Measurements from ENCODE around the gene TLR2. TPM values are rescaled to one million over a fixed set of nuclear protein-coding genes. Genes with fewer than 3 reads are reported as not detected.

Gene TLR2
- total RNA-seq, 1 experiment from 2014 or later: 7.1 TPM

DNA sequence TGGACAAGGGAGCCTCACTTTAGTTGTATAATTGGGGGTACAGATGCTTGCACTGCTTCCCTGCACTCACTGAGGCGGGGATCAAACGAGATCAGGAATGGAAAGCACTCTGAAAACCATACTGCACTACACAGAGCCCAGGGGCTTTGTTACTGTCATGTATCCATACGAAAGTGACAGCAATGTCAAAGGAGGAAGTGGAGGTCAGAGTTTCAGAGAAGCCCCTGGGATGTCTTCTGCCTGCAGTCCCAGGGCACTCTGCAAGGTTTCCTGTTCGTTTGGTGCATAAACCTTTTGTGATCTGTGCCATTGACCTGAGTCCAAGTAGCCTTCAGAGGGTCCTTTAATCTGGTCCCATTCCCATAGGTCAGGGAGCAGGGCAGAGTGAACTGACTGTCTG is 44.6 kb downstream of the TLR2 start:
- DNase-seq (no peak), ATAC-seq (no peak)
- BruUV-seq (replicated peaks): no TSS peak
- Histone ChIP-seq H2AFZ (ENCODE audit: low read length) (no peak overlapping the region), H3K4me2 (ENCODE audit: low read length) (no peak overlapping the region), H4K20me1 (ENCODE audit: low read length) (no peaks in the 10 kb centered on the region), H3K27ac (ENCODE audit: low read length) (no peak overlapping the region), H3K9me2 (replicated peaks; ENCODE audit: low read length) (no peaks in the 10 kb centered on the region), H3K4me3 (ENCODE audit: low read length) (no peak overlapping the region), H3K4me1 (ENCODE audit: insufficient read depth, low read length) (no peaks in the 10 kb centered on the region), H3K27me3 (ENCODE audit: low read length) (no peaks in the 10 kb centered on the region), H3K36me3 (ENCODE audit: low read depth, low read length) (no peaks in the 10 kb centered on the region), H3F3A (ENCODE audit: low read length, unreplicated experiment) (no peaks in the 10 kb centered on the region), H3K9me3 (ENCODE audit: low read length) (no peaks in the 10 kb centered on the region), H3K9ac (ENCODE audit: low read length) (no peak overlapping the region), H3K79me2 (ENCODE audit: low read length) (no peaks in the 10 kb centered on the region)
- TF ChIP-seq, protein P1, sequence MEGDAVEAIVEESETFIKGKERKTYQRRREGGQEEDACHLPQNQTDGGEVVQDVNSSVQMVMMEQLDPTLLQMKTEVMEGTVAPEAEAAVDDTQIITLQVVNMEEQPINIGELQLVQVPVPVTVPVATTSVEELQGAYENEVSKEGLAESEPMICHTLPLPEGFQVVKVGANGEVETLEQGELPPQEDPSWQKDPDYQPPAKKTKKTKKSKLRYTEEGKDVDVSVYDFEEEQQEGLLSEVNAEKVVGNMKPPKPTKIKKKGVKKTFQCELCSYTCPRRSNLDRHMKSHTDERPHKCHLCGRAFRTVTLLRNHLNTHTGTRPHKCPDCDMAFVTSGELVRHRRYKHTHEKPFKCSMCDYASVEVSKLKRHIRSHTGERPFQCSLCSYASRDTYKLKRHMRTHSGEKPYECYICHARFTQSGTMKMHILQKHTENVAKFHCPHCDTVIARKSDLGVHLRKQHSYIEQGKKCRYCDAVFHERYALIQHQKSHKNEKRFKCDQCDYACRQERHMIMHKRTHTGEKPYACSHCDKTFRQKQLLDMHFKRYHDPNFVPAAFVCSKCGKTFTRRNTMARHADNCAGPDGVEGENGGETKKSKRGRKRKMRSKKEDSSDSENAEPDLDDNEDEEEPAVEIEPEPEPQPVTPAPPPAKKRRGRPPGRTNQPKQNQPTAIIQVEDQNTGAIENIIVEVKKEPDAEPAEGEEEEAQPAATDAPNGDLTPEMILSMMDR (conservative IDR thresholded peaks at IDR 0.05; ENCODE audit: low read depth, low read length): no peak
- TF ChIP-seq EZH2 (IDR thresholded peaks at IDR 0.05; ENCODE audit: low read length, unreplicated experiment): no peak
- no peak for TF ChIP-seq EZH2phosphoT487 (IDR thresholded peaks at IDR 0.05; ENCODE audit: borderline replicate concordance, low read length)
- CTCF ChIA-PET: no interaction called here
- POLR2A ChIA-PET (ENCODE audit: unreplicated experiment): no interaction called here
- intact Hi-C loops (cut with micrococcal nuclease): no loop called here

DNA sequence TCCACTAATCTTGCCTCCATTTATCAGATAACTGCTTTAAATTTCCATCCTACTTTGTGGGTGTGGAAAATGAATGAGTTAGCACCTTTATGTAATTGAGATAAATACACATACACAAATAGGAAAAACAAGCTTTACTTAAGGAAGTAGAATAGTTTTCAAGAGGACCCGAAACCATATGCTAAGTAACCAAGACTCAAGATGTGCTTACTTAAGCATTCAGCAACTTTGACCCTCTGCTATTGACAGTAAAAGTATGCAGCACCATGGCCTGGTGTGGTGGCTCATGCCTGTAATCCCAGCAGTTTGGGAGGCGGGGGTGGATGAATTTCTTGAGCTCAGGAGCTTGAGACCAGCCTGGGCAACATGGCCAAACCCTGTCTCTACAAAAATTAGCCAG is 45.8 kb downstream of the TLR2 start:
- ChIA-PET CTCF (no interaction called here), POLR2A (ENCODE audit: unreplicated experiment) (no interaction called here)
- intact Hi-C loops (cut with micrococcal nuclease): loop anchor here (5.0 kb wide), 1 partner anchor 78 kb away; no protein-coding TSS in a partner anchor

DNA sequence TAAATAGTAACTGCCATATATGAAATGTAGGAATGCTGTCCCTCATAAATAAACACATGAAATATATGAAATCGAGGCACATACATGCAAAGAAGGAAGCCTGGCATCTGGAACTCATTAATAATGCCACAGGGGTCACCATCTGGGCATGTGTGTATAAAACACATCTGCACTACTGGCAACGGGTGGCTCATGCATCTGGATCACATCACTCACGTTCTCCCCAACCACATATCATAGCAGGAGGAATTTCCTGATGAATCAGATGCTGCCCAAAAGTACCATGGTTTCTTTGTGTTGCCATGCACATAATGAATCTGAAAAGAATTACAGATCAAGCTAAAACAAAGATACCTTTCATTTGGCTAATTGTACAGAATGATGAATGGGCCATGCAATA is 47.2 kb downstream of the TLR2 start:
- H3K27ac ChIP-seq (ENCODE audit: low read length): no peak overlapping the region
- H2AFZ ChIP-seq (ENCODE audit: low read length): no peak overlapping the region
- no peak overlapping the region for H3K4me3 ChIP-seq (ENCODE audit: low read length)
- H3K9ac ChIP-seq (ENCODE audit: low read length): no peak overlapping the region
- no peak for ATAC-seq
- BruUV-seq (replicated peaks): no TSS peak
- no peaks in the 10 kb centered on the region for H4K20me1 ChIP-seq (ENCODE audit: low read length)
- no peaks in the 10 kb centered on the region for H3K36me3 ChIP-seq (ENCODE audit: low read depth, low read length)
- ChIA-PET POLR2A (ENCODE audit: unreplicated experiment) (no interaction called here), CTCF (no interaction called here)
- H3K4me2 ChIP-seq (ENCODE audit: low read length): no peak overlapping the region
- no peaks in the 10 kb centered on the region for H3K9me3 ChIP-seq (ENCODE audit: low read length)
- intact Hi-C loops (cut with micrococcal nuclease): loop anchor here (5.0 kb wide), 1 partner anchor 79 kb away; no protein-coding TSS in a partner anchor
- no peaks in the 10 kb centered on the region for H3K9me2 ChIP-seq (replicated peaks; ENCODE audit: low read length)
- DNase-seq: no peak
- no peaks in the 10 kb centered on the region for H3K4me1 ChIP-seq (ENCODE audit: insufficient read depth, low read length)
- no peaks in the 10 kb centered on the region for H3F3A ChIP-seq (ENCODE audit: low read length, unreplicated experiment)
- H3K79me2 ChIP-seq (ENCODE audit: low read length): no peaks in the 10 kb centered on the region
- no peaks in the 10 kb centered on the region for H3K27me3 ChIP-seq (ENCODE audit: low read length)
- no peak for TF ChIP-seq EZH2phosphoT487 (IDR thresholded peaks at IDR 0.05; ENCODE audit: borderline replicate concordance, low read length)
- TF ChIP-seq, protein P1 (conservative IDR thresholded peaks at IDR 0.05; ENCODE audit: low read depth, low read length): no peak
- no peak for TF ChIP-seq EZH2 (IDR thresholded peaks at IDR 0.05; ENCODE audit: low read length, unreplicated experiment)

More for the DNA sequence above, 45.8 kb downstream of the TLR2 start:
- Histone ChIP-seq H3K4me1 (ENCODE audit: insufficient read depth, low read length) (no peaks in the 10 kb centered on the region), H3F3A (ENCODE audit: low read length, unreplicated experiment) (no peaks in the 10 kb centered on the region), H3K27me3 (ENCODE audit: low read length) (no peaks in the 10 kb centered on the region), H3K9me2 (replicated peaks; ENCODE audit: low read length) (no peaks in the 10 kb centered on the region), H3K79me2 (ENCODE audit: low read length) (no peaks in the 10 kb centered on the region), H4K20me1 (ENCODE audit: low read length) (no peaks in the 10 kb centered on the region), H3K36me3 (ENCODE audit: low read depth, low read length) (no peaks in the 10 kb centered on the region), H3K4me3 (ENCODE audit: low read length) (no peak overlapping the region), H3K27ac (ENCODE audit: low read length) (no peak overlapping the region), H3K4me2 (ENCODE audit: low read length) (no peak overlapping the region), H3K9me3 (ENCODE audit: low read length) (no peaks in the 10 kb centered on the region), H3K9ac (ENCODE audit: low read length) (no peak overlapping the region), H2AFZ (ENCODE audit: low read length) (no peak overlapping the region)
- TF ChIP-seq EZH2 (IDR thresholded peaks at IDR 0.05; ENCODE audit: low read length, unreplicated experiment): no peak
- TF ChIP-seq, protein P1 (conservative IDR thresholded peaks at IDR 0.05; ENCODE audit: low read depth, low read length): no peak
- no peak for TF ChIP-seq EZH2phosphoT487 (IDR thresholded peaks at IDR 0.05; ENCODE audit: borderline replicate concordance, low read length)
- DNase-seq (no peak), ATAC-seq (no peak)
- BruUV-seq (replicated peaks): no TSS peak
